ENCODE results near the gene FBXW10.
A peak's percentile ranks its signal among the peaks of the same experiment; 100 is the strongest.
"Not testable (repeated sequence)": the region's sequence is repeated elsewhere in the genome, so short reads cannot be mapped to it uniquely, and the experiment has no call there.

The FBXW10 gene

DNA sequence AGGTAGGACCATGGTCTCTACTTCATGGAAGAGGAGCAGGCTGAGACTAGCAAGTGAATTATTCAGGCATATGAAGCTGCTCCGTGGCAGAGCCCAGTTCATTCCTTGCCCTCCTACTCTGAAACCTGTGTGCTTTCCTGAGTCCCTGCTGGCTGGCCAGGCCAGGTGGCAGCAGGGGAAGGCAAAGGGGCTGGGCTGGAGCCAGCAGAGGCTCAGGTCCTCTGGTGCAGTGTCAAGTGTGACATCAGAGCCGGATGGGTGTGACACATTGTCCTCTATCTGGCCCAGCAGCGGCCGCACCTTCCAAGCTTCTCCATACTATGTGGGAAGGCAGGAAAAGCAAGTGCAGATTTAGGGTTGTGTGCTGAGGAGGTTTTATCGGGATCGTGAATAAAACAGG, 2.6 kb upstream of the FBXW10 start:
- DNase-seq (ENCODE audit: low spot score); POLR2A ChIA-PET (ENCODE audit: low non-redundant PET); CTCF ChIA-PET; H3K27ac ChIP-seq: not testable (repeated sequence)

DNA sequence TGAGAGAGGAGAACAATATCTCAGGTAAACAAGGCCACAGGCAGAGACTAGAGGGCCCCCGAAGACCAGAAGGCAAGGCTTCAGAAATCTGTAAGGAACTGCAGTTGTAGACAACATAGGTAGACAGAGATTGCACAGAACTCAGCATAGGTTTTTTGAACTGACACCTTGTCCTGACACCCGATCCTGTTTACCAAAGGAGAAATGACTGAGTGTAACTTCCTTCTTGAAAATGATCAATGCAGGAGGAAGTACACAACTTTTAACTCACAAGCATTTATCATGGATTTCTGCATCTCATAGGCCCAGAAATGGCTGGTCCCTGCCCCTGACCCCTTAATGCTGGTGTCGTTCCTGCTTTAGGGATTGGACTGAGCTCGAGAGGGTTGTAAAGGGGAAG, 872 bp downstream of the FBXW10 start:
- DNase-seq (ENCODE audit: low spot score); CTCF ChIA-PET; POLR2A ChIA-PET (ENCODE audit: low non-redundant PET); H3K27ac ChIP-seq: not testable (repeated sequence)

DNA sequence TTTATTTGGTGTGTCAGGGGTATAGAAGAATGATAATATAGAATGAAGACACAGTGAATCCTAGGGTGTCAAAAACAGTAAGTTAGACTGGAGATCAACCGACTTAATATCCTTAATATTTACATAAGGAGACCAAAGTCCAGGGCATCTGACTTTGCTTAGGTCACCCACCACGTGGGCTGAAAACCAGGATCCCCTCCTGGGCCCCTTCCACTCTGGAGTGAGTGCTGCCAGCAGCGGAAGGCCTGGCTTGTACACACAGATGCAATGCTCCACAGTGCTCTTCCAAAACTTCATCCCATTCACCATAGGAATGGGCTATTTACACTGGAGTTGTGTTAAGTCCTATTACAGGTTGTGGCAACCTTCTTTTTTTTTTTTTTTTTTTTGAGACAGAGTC, 2.7 kb downstream of the FBXW10 start:
- CTCF ChIA-PET; POLR2A ChIA-PET (ENCODE audit: low non-redundant PET); DNase-seq (ENCODE audit: low spot score); H3K27ac ChIP-seq: not testable (repeated sequence)

GRCh38 chr17:18747501-18747900, 3.6 kb downstream of the FBXW10 start:
- CTCF ChIA-PET; DNase-seq (ENCODE audit: low spot score); H3K27ac ChIP-seq; POLR2A ChIA-PET (ENCODE audit: low non-redundant PET): not testable (repeated sequence)

GRCh38 chr17:18750242-18750641, 6.4 kb downstream of the FBXW10 start:
- H3K27ac ChIP-seq; DNase-seq (ENCODE audit: low spot score); POLR2A ChIA-PET (ENCODE audit: low non-redundant PET); CTCF ChIA-PET: not testable (repeated sequence)

GRCh38 chr17:18753829-18754409, 10.1 kb downstream of the FBXW10 start:
- DNase-seq (ENCODE audit: low spot score); POLR2A ChIA-PET (ENCODE audit: low non-redundant PET); H3K27ac ChIP-seq; CTCF ChIA-PET: not testable (repeated sequence)

DNA sequence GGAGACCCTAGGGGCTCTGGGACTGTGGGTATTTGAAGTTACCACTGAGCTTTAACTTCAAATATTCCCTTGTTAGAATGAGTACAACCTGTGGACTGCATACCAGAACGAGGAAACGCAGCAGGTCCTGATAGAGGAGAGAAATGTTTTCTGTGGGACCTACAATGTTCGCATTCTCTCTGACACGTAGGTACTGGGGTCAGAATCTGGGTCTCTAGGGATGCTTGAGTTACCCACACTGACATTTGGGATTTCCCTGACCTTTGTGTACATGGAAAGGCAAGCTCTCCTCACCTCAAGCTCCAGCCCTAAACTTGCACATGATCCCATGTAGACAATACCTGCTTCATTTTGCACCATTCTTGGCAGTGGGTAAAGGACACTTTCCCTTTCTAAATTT, 12.1 kb downstream of the FBXW10 start:
- POLR2A ChIA-PET (ENCODE audit: low non-redundant PET); DNase-seq (ENCODE audit: low spot score); CTCF ChIA-PET; H3K27ac ChIP-seq: not testable (repeated sequence)

DNA sequence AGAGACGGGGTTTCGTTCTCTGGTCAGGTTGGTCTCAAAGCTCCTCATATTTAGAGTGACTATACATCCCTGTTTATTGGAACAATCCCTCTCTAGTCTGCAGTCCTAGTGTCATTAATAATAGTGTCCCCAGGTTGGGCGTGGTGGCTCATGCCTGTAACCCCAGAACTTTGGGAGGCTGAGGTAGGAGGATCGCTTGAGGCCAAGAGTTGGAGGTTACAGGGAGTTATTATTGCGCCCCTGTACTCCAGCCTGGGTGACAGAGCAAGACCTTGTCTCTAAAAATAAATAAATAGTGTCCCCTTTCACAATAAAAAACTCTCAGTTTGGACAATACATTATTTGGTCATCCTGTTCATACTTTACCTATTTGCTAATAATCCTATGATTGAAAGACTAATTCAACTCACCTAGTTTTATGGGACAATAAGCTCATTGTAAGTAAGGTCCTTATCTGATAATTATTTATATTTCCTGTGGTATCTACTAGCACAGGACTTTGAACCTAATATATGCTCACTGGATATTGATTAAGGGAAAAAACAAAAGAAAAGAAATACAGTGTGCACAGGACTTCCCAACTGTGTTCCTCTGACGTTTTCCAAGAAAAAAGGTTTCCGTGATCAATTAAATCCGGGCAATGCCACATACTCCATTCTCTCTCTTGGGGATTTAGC, 13.7 kb downstream of the FBXW10 start:
- H3K27ac ChIP-seq; CTCF ChIA-PET; DNase-seq (ENCODE audit: low spot score); POLR2A ChIA-PET (ENCODE audit: low non-redundant PET): not testable (repeated sequence)

DNA sequence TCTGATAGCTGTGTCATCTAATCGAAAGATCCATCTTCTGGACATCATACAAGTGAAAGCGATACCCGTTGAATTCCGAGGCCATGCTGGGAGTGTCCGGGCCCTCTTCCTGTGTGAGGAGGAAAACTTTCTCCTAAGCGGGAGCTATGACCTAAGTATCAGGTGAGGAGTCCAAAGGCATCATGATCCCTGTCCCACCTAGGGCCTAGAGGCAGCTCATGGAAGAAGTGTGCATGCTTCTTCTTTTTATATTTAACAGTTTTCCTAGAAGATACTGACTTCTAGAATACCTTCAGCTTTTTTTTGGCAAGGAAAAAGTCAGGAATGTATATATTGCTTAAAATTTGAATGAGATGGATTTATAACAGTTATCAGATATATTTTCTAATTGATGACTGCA, 14.5 kb downstream of the FBXW10 start:
- CTCF ChIA-PET; DNase-seq (ENCODE audit: low spot score); POLR2A ChIA-PET (ENCODE audit: low non-redundant PET): not testable (repeated sequence)

DNA sequence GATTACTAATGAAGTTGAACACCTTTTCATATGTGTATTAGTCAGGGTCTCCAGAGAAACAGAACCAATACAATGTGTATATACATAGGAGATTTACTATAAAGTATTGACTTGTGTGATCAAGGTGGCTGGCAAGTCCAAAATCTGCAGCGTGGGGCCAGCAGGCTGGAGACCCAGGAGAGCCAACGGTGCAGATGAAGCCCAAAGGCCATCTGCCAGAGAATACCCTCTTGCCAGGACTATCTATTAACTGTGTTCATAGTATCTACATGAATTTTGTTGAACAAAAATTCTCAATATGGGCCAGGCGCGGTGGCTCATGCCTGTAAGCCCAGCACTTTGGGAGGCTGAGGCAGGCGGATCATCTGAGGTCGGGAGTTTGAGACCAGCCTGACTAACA, 16.4 kb downstream of the FBXW10 start:
- POLR2A ChIA-PET (ENCODE audit: low non-redundant PET); H3K27ac ChIP-seq; CTCF ChIA-PET: not testable (repeated sequence)

More for the DNA sequence above, 14.5 kb downstream of the FBXW10 start:
- H3K27ac ChIP-seq, result not testable (repeated sequence)

GRCh38 chr17:18770572-18770971, 26.7 kb downstream of the FBXW10 start:
- CTCF ChIA-PET; DNase-seq (ENCODE audit: low spot score); POLR2A ChIA-PET (ENCODE audit: low non-redundant PET); H3K27ac ChIP-seq: not testable (repeated sequence)

More for the DNA sequence above, 16.4 kb downstream of the FBXW10 start:
- not testable (repeated sequence) for DNase-seq (ENCODE audit: low spot score)

DNA sequence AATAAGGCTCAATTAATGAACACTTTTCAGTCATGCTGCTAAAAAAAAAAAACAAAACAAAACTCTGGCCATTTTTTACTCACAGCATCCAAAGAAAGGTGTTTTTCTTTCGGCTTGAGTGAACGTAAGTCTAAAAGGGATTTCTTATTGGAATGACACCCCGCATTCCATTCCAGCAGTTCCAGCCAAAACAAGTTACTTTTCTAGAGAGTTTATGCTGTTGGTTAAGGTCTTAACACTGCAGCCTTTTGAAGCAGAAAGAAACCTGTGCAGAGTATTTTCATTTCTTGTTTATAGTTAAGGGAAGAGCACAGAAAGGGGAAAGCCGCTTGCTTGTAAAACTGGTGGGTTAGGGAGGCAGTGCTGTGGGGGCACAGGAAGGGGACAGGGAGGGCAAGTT, 27.2 kb downstream of the FBXW10 start:
- DNase-seq (ENCODE audit: low spot score); POLR2A ChIA-PET (ENCODE audit: low non-redundant PET); H3K27ac ChIP-seq; CTCF ChIA-PET: not testable (repeated sequence)

DNA sequence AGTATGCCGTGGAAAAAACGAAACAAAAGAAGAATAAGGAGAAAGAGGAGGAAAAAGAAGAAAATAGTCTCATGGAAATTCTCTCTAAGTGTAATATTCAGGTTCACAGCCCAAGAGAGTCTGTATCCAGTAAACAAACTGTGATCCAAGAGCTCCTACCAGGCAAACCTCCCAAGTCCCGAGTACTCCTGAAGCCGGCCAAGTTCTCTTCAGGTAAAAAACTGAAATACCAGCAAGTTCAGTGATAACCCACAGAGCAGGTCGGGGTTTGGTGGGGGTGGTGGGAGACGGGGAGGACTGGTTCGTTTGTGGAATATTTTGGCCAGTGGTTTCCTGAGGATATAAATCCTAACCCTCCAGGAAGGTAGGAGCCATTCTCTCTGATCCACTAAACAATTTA, 28.6 kb downstream of the FBXW10 start:
- DNase-seq (ENCODE audit: low spot score), result no peak
- H3K27ac ChIP-seq, result no peak overlapping the region
- ChIA-PET POLR2A (ENCODE audit: low non-redundant PET) (no interaction called here), CTCF (no interaction called here)
- TF ChIP-seq, protein P1, sequence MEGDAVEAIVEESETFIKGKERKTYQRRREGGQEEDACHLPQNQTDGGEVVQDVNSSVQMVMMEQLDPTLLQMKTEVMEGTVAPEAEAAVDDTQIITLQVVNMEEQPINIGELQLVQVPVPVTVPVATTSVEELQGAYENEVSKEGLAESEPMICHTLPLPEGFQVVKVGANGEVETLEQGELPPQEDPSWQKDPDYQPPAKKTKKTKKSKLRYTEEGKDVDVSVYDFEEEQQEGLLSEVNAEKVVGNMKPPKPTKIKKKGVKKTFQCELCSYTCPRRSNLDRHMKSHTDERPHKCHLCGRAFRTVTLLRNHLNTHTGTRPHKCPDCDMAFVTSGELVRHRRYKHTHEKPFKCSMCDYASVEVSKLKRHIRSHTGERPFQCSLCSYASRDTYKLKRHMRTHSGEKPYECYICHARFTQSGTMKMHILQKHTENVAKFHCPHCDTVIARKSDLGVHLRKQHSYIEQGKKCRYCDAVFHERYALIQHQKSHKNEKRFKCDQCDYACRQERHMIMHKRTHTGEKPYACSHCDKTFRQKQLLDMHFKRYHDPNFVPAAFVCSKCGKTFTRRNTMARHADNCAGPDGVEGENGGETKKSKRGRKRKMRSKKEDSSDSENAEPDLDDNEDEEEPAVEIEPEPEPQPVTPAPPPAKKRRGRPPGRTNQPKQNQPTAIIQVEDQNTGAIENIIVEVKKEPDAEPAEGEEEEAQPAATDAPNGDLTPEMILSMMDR (conservative IDR thresholded peaks at IDR 0.05; ENCODE audit: low read depth), result no peak

- POLR2A ChIA-PET (ENCODE audit: low non-redundant PET), result not testable (repeated sequence)
Measured at GRCh38 chr17:18780991-18781718, 37.3 kb downstream of the FBXW10 start, which contains the start of gene TVP23B. TVP23B (plus strand) TSS chr17:18781183; CDS start chr17:18781294, 111 bp downstream.

GRCh38 chr17:18781805-18782204, 38.0 kb downstream of the FBXW10 start:
- CTCF ChIA-PET; POLR2A ChIA-PET (ENCODE audit: low non-redundant PET); DNase-seq (ENCODE audit: low spot score); H3K27ac ChIP-seq: not testable (repeated sequence)

More at GRCh38 chr17:18780991-18781718, 37.3 kb downstream of the FBXW10 start, which contains the start of gene TVP23B:
- peak; percentile 60 for DNase-seq (ENCODE audit: low spot score)
- CTCF ChIA-PET, result not testable (repeated sequence)
- peak within 1 kb of the TSS; percentile 42; the same call in 1 of the 2 replicates for H3K27ac ChIP-seq

- POLR2A ChIA-PET (ENCODE audit: low non-redundant PET); CTCF ChIA-PET; H3K27ac ChIP-seq; DNase-seq (ENCODE audit: low spot score): not testable (repeated sequence)
Measured at GRCh38 chr17:18785933-18786332, 42.1 kb downstream of the FBXW10 start.

DNA sequence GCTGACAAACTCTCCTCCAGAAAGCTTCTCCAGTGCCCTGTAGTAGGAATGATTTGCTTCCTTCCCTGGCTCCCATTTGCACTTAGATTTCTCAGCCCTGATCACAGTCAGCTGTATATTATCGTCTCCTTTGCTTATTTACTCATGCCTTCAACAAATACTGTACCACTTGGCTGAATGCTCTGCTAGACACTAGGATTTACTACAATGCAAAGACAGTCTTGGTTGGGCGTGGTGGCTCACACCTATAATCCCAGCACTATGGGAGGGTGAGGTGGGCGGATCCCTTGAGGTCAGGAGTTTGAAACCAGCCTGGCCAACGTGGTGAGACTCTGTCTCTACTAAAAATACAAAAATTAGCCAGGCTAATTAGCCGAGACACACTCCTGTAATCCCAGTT, 43.0 kb downstream of the FBXW10 start:
- DNase-seq (ENCODE audit: low spot score); H3K27ac ChIP-seq; POLR2A ChIA-PET (ENCODE audit: low non-redundant PET); CTCF ChIA-PET: not testable (repeated sequence)
